HG02623 (cell line): Measurements from ENCODE around the gene NBAS.
"Not testable (repeated sequence)": the region's sequence is repeated elsewhere in the genome, so short reads cannot be mapped to it uniquely, and the experiment has no call there.

ENCODE experiments used
- ATAC-seq: cut with Tn5 transposase; IDR thresholded peaks from one replicate; pipeline ENCODE4 v1.9.1; 2021; ENCODE audit warnings: moderate library complexity; ENCODE audit not compliant: unreplicated experiment

Gene NBAS

DNA sequence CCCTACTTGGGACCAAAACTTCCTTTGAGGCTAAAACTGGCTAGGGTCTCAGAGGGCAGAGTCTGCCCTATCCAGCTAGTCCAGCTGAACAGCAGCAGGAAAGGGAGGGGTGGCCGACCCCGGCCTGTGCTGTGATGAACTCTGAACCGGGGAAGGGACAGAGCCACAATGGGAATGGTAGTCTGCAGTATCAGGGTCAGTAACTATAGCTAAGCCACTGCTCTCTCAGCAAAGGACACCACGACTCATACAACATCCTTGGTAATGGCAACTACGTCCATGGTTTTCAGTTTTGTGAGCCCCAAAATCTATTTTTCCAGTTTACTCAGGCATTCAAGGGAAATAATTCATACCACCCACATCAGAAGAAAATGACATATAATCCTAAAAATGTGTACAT, 75.2 kb downstream of the NBAS start:
- no peak for ATAC-seq

DNA sequence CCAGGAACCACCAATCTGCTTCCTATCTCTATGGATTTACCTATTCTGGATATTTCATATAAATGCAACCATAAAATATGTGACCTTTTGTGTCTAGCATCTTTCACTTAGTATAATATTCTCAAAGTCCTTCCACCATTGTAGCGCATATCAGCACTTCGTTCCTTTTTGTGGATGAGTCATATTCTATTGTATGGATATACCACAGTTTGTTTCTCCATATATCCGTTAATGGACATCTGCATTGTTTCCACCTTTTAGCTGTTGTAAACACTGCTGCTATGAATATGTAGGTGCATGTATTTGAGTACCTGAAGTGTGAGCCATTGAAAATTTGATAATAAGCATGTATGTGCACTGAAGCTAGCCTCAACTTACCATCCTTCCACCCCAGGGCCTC, 80.1 kb downstream of the NBAS start:
- ATAC-seq: no peak

DNA sequence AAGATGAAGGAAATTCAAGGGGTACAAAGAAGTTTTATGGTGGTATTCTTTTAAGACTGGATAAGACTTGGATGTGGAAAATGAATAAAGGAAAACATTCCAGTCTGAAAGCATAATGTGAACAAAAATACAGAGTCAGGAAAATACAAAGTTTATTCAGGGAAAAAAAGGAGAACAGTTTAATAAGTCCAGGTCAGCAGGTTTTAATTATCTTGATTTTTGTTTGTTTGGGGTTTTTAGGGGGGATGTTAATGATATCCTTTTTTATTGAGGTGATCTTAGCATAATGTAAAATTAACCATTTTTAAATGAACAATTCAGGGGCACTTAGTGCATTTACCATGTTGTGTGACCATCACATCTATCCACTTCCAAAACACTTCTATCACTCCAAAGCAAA, 80.6 kb downstream of the NBAS start:
- no peak for ATAC-seq

DNA sequence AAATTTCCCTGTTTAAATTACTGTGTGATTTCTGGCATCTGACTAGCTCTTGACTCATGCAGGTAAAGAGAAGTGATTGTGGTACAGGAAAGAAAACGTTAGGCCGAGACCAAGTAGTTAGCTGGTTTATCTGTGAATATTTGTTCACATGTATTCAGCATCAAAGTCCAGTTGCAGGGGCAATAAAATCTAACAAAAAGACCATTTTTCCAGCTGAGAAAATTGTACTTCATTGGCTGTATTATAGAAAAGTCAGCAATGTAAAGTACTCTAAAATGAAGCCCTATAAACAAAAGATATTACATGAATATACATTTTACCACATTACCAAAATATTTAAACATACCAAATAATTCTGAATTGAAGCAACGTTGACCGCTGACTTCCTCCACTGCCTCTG, 88.3 kb downstream of the NBAS start:
- ATAC-seq: no peak

DNA sequence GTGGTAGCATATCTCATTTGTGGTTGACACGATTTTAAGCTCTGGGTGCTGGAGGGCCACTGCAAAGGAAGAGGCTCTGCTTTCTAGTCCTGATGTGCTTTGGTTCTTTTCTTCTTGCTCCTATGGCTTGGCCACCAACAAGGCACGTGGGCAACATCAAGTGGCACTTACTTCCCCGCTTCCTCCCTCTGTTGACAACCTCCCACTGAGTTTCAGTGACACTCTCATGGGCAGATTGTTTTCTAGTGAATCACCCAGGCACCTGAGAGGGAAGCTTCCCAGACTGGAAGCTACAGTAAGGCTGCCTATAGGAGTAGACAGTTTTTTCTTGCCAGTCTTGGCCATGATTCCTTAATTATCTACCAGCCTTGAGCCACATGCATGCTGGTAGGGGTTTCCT, 89.0 kb downstream of the NBAS start:
- no peak for ATAC-seq

DNA sequence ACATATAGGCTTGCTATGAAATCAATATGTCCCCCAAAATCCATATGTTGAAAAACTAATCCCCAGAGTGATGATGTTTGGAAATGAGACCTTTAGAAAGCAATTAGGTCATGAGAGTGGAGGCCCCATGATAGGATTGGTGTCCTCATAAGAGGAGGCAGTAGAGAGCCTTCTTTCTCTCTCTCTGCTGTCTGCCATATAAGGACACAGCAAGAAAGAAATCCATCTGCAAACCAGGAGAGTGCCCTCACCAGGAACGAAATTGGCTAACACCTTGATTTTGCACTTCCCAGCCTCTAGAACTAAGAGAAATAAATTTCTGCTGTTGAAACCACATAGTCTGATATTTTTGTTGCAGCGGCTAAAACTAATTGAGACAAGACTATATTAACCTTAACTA, 89.5 kb downstream of the NBAS start:
- no peak for ATAC-seq

DNA sequence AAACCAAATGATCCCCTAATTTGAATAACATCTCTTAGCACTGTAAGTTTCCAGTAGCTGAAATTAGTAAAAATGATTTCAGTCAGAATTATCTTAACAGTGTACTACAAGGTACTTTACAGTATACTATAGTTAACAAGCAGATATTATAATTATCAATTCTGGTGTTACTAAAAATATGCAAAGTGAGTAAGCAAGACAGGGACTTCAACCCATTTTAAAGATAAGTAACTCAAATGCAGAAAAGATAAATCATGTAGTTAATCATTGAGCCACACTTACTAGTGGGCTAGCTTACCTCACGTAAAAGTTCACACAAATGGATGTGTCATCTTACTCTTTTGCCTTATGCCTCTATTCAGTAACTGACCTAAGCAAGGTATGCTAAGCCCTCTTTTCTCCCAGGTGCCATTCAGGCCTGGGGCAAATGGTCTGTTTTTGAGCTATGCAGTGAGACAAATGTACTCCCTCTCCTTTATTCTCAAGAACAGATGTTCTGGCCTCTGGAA, 101.0 kb downstream of the NBAS start:
- no peak for ATAC-seq

DNA sequence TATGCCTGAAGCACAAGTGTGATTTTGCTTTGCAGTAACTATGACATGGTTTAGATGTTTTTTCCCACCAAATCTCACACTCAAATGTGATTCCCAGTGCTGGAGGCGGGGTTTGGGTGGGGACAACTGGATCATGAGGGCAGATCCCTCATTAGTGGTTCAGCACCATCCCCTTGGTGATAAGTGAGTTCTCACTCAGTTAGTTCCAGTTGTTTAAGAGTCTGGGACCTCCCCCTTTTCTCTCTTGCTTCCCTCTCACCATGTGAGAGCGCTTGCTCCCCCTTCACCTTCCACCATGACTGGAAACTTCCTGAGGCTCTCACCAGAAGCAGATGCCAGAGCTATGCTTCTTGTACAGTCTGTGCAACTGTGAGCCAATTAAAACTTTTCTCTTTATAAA, 102.9 kb downstream of the NBAS start:
- ATAC-seq: no peak

DNA sequence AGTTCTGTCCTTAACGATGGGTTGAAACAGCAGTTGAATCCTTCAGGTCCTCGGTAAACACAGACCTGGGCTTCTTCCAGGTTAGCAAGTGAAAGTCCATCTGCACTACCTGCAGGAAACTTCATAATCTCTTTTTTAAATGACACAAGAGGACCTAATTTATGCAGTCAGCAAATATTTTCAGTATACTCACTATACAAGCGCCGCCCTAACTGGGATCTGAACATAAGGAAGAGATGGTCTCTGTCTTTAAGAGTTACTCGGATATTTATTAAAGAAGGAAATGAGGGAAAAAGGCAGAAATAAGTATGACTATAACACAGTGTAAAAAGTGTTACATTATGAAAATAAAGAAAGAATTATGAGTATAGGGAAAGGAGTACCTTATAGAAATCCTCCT, 103.3 kb downstream of the NBAS start:
- ATAC-seq: no peak

DNA sequence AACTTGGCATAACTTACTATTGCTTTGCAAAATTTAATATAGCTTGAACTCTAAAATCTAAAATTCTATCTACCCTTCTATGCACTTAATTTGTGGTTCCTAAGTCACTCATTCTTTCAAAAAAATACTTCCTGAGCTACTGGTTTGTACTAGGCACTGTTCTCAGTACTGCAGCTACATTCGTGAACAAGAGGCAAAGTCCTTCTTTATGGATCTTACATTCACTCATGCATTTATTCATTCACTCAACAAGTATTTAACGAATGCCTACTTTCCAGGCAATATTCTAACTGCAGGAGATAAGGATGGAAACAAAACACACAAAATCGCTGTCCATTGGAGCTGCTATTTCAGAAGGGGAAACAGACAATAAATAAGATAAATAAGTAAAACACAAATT, 104.8 kb downstream of the NBAS start:
- no peak for ATAC-seq

DNA sequence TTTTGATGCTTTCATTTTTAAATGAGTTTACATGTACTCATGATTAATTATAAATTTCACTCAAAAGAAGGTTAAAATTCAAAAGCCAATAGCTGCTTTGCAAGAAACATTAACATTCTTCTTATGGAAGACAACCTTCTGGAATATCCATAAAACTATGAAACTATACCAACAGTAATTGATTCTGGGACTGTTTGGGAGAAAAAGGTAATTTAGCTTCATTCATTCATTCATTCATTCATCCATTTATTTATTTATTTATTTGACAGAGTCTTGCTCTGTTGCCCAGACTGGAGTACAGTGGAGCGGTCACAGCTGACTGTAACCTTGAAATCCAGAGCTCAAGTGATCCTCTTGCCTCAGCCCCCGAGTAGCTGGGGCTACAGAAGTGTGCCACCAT, 110.3 kb downstream of the NBAS start:
- ATAC-seq: no peak

DNA sequence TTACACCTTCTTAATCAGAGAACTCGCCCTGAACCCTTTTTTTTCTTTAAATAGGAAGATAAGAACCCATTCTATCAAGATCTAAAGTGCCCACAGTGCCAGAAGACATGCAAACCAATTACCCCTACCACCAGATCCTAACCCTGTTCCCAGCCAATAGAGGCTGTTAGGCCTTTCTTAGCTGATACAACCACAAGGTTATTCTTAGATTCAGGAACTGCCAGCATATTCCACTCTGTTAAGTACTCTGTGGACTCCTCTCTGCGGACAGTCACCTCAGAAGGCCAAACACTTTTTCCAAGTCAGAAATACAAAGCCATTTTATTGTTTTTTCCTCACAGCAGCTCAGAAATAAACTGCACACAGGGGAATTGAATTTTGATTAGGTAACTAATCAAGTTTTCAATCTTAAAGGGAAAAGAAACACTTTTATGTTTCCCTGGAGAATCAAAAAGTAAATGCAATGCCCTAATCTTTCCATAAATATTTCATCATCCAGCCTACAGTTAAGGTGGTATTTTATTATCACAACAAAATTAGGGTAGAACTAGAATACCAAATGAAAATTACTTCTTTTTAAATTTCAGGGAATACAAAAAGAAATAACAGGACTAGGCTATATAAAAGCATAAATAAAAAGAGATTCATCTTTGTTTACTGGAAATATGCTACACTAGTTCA, 111.4 kb downstream of the NBAS start:
- no peak for ATAC-seq

DNA sequence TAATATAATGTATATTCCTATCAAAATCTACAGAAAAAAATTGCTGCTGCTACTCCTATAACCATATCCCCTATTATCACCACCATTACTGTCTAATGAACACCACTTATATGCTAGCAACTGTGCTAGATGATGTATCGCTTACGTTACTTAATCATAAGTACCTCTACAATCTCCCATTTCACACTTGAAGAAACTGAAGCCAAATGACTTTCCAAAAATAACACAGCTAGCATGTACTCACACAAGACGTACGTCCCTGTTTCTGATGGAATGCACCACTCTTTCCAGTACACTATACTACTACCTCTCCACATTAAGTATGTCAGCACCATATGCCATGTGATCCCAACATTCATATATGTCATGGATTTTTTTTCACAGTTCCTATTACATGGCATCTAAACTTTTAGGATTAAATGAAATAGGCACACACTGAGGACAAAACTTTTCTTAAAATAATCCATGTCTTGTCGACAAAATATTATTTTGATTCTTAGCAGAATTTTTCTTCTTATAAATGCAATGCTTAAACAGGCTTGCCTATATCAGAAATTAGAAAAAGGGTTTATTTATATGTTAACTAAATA, 112.8 kb downstream of the NBAS start:
- no peak for ATAC-seq

DNA sequence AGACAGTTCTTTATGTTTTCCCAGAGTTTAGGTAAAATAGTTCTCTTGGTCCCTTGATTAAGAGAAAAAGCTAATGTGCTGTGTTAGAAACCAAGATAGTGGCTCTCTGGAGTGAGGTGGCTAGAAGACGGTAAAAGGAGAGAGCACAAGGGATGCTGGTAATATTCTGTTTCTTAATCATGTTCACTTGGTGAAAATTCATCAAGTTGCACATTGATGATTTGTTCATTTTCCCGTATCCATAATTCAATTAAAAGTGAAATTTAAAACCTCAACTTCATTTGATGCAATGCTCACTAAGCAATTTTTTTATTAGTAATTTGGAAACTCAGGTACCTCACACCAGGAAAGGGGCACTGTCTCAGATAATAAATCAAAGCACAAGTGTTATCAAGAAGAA, 113.8 kb downstream of the NBAS start:
- no peak for ATAC-seq

DNA sequence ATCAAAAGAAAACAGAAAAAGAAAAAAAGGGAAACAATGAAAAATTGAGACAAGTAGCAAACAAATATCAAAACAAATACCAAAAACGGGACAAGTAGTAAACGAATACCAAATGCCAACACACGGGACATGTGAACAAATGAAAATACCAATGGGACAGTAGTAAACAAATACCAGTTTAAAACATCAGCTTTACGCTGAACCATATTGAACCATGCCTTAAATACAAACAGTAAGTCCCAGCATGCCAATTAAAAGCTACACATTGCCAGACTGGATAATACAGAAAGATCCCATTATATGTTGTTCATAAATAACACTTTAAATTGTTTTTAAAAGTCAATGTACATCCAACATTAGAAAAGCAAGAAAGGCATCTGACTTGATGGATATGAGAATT, 114.2 kb downstream of the NBAS start:
- ATAC-seq: no peak

DNA sequence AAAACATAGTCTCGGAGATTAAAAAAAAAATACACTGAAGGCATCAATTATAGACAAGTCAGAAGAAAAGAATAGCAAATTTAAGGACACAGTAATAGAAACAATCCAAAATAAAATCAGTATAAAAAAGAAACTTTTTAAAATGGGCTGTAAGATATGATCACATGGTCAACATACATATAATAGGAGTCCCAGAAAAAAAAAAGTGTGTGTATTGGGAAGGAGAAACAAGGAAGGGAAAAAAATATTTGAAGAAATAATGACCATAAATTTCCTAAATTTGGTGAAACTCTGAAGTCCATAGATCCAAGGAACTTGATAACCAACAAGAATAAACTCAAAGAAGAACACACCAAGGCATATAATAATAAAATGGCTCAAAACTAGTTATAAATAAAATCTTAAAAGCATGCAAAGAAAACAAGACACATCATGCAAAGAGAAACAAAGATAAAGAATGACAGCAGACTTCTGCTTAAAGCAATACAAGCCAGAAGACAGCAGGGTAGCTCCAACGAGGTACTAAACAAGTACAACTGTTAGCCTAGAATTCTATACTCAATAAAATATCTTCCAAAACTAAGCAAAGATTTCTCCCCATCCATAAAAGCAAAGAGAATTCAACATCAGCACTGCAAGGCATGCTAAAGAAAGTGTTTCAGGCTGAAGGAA, 115.1 kb downstream of the NBAS start:
- ATAC-seq: no peak

DNA sequence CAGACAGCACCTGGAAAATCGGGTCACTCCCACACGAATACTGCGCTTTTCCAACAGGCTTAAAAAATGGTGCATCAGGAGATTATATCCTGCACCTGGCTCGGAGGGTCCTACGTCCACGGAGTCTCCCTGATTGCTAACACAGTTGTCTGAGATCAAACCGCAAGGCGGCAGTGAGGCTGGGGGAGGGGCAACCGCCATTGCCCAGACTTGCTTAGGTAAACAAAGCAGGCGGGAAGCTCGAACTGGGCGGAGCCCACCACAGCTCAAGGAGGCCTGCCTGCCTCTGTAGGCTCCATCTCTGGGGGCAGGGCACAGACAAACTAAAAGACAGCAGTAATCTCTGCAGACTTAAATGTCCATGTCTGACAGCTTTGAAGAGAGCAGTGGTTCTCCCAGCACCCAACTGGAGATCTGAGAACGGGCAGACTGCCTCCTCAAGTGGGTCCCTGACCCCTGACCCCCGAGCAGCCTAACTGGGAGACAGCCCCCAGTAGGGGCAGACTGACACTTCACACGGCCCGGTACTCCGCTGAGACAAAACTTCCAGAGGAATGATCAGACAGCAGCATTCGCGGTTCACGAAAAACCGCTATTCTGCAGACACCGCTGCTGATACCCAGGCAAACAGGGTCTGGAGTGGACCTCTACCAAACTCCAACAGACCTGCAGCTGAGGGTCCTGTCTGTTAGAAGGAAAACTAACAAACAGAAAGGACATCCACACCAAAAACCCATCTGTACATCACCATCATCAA, 121.2 kb downstream of the NBAS start:
- ATAC-seq: not testable (repeated sequence)

DNA sequence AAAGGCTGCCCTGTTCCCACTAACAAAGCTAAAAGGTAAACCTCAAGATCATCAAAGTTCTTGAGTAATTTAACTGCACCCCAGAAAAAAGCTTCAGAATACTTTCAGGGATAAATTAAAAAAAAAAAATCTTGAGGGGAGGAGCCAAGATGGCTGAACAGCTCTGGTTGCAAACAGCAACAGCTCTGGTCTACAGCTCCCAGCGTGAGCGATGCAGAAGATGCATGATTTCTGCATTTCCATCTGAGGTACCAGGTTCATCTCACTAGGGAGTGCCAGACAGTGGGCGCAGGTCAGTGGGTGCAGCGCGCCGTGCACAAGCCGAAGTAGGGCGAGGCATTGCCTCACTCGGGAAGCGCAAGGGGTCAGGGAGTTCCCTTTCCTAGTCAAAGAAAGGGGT, 121.8 kb downstream of the NBAS start:
- not testable (repeated sequence) for ATAC-seq

DNA sequence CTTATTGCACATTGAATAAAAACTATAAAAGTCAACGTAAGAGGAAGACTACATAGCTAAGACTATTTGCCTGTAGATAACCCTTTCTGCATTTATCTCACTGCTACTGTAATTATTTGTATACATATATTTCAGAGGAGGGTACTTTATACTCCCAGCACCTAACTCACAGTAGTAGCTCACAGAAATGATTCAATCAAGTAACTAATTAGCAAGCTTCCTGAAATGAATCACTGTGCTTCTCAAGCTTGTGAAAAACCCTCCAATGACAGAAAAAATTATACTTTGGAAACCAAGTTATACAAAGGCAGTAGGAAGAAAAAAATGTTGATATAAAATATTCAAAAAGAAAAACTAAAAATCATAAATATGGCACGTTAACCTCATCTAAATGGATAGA, 124.9 kb downstream of the NBAS start:
- no peak for ATAC-seq

DNA sequence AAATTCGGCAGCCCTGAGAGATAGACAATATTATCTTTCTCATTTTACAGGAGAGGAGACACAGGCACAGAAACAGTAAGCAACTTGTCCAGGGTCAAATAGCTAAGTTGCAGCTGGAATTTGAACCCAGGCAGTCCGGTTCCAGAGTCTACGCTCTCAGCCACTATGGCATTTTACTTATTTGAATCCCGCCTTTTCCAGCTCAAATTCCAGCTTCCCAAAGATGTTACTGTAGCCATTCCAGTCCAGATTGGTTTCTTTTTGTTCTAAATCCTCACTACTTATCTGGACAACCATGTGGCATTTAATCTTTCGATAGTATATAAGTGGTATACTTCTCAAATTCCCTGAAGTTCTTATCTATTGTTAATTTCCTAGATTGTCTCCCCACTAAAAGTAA, 125.7 kb downstream of the NBAS start:
- no peak for ATAC-seq

DNA sequence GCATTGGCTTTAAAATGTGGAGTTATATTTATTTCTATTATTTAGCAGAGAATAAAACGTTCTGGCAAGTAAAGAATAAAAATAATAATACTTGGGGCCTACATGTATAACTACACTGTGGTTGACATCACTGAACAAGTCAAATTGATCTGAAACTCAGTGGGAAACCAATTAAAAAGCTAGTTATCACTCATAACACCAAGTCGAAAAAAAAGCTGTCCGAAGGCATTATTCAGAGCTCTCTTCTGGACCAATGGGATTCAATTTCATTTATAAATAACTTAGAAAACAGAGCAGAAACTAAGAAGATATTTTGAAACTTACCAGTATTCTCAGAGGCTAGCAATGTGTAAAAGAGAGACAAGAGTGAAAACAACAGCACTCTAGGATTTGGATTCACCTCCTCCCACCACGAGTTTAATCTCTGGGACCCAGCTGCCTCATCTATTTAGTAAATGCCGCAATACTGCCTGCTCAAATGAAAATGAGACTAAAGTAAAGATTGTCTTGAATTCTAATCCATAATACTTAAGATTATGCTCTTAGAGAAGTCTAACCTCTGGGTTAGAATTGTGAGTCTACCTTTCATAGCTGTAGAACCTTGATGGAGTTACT, 128.4 kb downstream of the NBAS start:
- no peak for ATAC-seq
